ENCODE measurements around the gene CUL4A.

GRCh38 chr13:113202912-113203311, 6.5 kb upstream of the CUL4A start:
- TF ChIP-seq, protein P1, sequence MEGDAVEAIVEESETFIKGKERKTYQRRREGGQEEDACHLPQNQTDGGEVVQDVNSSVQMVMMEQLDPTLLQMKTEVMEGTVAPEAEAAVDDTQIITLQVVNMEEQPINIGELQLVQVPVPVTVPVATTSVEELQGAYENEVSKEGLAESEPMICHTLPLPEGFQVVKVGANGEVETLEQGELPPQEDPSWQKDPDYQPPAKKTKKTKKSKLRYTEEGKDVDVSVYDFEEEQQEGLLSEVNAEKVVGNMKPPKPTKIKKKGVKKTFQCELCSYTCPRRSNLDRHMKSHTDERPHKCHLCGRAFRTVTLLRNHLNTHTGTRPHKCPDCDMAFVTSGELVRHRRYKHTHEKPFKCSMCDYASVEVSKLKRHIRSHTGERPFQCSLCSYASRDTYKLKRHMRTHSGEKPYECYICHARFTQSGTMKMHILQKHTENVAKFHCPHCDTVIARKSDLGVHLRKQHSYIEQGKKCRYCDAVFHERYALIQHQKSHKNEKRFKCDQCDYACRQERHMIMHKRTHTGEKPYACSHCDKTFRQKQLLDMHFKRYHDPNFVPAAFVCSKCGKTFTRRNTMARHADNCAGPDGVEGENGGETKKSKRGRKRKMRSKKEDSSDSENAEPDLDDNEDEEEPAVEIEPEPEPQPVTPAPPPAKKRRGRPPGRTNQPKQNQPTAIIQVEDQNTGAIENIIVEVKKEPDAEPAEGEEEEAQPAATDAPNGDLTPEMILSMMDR (IDR thresholded peaks at IDR 0.05 in 4 of 5, conservative IDR thresholded peaks at IDR 0.05 in 1 of 5): no peak
- no peak for TF ChIP-seq POLR2A (IDR thresholded peaks at IDR 0.05)
